Measurements from ENCODE around the gene NPW.

NPW gene

DNA sequence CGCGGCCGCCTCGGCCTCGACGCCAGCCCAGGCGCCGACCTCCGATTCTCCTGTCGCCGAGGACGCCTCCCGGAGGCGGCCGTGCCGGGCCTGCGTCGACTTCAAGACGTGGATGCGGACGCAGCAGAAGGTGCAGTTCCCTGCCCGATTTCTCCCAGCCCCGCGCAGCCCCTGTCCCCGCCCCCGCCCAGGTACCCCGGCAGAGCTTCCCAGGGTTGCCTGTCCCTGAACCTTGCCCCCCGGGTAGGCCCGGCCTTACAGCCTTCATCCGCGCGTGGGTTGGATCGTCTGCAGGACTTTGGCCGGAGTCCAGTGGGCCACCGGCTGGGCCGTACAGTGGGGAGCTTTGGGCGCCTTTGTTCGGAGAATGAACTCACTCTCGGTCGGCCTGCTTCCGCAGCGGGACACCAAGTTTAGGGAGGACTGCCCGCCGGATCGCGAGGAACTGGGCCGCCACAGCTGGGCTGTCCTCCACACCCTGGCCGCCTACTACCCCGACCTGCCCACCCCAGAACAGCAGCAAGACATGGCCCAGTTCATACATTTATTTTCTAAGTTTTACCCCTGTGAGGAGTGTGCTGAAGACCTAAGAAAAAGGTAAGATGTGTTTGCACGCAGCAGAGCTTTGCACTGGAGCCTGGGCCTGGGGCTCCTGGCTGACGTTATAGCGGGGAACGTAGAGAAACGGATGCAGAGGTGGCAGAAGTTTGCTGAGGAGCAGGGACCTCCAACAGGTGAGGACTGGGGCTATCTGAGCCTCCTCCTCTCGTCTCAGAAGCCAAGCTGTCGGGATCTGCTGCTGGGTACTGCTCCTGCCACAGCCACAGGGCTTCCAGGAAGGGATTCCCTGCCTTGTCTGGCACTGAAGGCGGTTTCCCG lies 35.0 kb upstream of the NPW start:
- DNase-seq = no peak

DNA sequence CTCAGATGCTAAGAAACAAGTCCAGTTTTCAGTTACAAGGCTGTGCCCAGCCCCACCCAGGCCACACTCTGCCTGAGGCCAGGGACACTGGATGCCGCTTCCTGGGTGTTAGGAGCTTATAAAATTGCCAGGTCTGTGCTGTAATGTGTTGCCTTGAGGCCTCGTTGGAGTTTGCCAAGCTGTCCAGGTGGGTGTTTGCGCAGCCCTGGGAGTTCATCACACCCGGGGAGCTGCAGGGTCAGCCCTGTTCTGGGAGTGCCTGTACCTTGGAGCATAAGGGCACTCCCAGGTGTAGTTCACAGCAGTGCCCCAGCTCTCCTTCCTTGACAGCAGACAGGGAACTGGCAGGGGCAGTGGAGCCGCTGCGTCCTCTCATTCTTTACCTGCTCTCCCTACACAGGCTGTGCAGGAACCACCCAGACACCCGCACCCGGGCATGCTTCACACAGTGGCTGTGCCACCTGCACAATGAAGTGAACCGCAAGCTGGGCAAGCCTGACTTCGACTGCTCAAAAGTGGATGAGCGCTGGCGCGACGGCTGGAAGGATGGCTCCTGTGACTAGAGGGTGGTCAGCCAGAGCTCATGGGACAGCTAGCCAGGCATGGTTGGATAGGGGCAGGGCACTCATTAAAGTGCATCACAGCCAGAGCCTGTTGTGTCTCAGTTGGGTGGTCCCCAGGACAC lies 34.0 kb upstream of the NPW start:
- DNase-seq = no peak

- DNase-seq = no peak
Measured at GRCh38 chr16:1987198-1987597, 32.4 kb upstream of the NPW start.

- DNase-seq = peak; percentile 55 to 71
Measured at GRCh38 chr16:1989209-1990100, 30.1 kb upstream of the NPW start, which contains the start of gene SYNGR3. TSS of gene SYNGR3 (plus strand) at chr16:1989970. CDS start at chr16:1990103, 133 bp downstream.

GRCh38 chr16:1990101-1990350 lies 29.6 kb upstream of the NPW start:
- DNase-seq = no peak

- no peak for DNase-seq
Measured at GRCh38 chr16:1990351-1991134, 29.0 kb upstream of the NPW start.

DNA sequence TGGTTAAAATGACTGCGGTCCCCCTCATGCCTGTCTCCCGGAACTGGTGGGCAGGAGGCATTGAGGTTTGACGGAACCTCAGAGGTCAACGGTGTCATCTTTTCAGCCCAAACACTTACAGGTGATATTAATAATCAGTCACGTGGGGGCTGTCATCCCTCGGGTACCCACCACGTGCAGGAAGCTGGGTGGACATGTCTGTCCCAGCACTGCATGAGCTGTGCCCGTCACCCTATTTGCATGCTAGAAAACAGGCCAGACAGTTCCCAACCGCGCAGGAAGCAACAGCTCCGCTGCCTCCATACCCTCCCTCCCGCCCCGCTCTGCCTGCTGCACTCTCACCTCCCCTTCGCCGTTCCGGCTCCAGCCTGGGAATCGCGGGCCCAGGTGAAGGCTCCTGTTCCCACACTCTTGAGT lies 28.4 kb upstream of the NPW start:
- DNase-seq = no peak

- DNase-seq = no peak
Measured at GRCh38 chr16:1991588-1991947, 28.0 kb upstream of the NPW start.

GRCh38 chr16:1991948-1992703 lies 27.5 kb upstream of the NPW start:
- peak; percentile 31 to 94 for DNase-seq

DNA sequence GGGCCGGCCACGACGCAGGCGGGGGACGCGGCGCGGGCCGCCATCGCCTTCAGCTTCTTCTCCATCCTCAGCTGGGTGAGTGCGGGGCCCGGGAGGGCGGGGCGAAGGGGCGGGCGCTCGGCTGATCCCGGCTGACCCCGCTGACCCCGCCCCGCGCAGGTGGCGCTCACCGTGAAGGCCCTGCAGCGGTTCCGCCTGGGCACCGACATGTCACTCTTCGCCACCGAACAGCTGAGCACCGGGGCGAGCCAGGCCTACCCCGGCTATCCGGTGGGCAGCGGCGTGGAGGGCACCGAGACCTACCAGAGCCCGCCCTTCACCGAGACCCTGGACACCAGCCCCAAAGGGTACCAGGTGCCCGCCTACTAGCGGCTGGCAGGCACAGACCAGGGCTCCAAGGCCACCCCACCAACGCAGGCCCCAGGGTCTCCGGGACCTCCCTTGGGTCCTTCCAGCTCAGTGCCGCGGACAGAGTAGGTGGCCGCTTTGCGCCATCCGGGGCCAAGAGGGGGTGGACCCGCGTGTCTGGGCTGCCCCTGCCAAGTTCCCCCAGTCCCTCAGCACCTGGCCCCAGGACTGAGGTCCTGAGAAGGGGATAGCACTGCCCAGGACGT lies 26.8 kb upstream of the NPW start:
- no peak for DNase-seq

DNA sequence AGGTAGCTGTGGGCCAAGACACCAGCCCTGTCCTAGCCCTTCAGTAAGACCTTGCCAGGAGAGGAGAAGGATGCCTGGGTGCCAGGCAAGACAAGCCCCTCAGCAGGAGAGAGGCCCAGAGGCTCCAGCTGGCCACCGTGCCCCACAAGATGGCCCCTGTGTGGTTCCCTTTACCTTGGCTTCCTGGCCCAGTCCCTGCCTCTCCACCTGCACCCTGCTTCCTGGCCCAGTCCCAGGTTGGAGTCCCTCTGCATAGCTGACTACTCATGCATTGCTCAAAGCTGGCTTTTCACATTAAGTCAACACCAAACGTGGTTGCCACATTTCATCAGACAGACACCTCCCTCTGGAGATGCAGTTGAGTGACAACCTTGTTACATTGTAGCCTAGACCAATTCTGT lies 25.9 kb upstream of the NPW start:
- DNase-seq = no peak

GRCh38 chr16:1997494-1998359 lies 21.9 kb upstream of the NPW start:
- no peak for DNase-seq

- no peak for DNase-seq
Measured at GRCh38 chr16:1998360-1998835, 21.2 kb upstream of the NPW start.

GRCh38 chr16:1998852-1999801 lies 20.5 kb upstream of the NPW start:
- no peak for DNase-seq

GRCh38 chr16:1999866-2000514 lies 19.6 kb upstream of the NPW start:
- DNase-seq = no peak

- no peak for DNase-seq
Measured at GRCh38 chr16:2001035-2001434, 18.6 kb upstream of the NPW start.

DNA sequence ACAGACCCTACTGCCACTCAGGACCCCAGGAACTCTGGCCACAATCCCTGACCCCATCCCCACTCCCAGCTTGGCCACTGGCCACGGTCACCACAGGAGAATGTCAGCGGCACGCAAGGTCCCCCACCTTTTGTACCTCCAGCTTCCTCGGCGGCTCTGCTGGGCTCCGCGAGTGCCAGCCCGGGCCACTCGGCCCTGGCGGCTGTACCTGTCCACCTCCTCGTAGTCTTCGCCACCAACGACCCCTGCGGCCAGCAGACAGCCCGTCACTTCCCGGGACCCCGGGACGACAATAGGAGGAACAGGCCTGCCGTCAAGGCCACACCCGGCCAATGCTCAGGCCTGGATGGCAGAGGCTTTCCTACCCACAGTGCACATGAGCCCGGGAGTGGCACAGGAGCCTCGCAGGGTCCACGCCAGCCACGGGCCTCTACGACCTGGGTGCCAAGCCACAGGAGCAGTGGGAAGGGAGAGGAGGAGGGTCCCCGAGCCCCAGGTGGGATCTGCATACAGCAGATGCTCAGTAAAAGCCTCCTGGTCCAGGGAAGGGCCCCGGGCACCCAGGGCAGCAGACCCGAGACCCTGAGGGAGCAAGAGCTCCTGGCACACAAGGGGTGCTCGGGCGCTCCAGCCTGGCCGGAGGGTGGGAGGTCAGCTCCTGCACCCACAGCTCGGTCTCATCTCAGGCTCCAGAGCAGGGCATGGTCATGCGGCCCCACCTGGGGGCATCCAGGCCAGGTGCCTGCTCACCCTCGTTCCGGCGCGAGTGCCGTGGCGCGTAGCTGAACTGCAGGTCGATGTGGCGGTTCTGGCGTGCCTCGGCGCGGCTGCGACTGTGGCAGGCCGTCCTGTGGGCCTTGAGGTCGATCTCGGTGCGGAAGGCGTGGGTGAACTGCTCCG lies 17.9 kb upstream of the NPW start:
- no peak for DNase-seq

Data from NCI-H187 (cell line).